Central memory CD8-positive, alpha-beta T cell (primary cell): Measurements from ENCODE around the gene OTOP2.

Experiments
- ATAC-seq: fragments of 150-1000 bp; cut with Tn5 transposase; replicated peaks from 2 replicates; pipeline ENCODE4 v1.10.0; 2022; ENCODE audit warnings: mild to moderate bottlenecking, moderate FRiP score, moderate number of reproducible peaks; ENCODE audit not compliant: poor library complexity, severe bottlenecking; ENCODE audit errors: extremely low read depth
- DNase-seq, 2 donors: peaks; one replicate each; pipeline ENCODE4 v3.0.0; 2021; ENCODE audit warnings: low spot score in 2 of 2
- H3K27ac Mint-ChIP-seq: one replicate; pipeline ENCODE4 v1.8.0; 2022; ENCODE audit warnings: low read depth, mild to moderate bottlenecking, moderate library complexity, mixed read lengths
- H3K27me3 Mint-ChIP-seq: one replicate; pipeline ENCODE4 v1.8.0; 2022; ENCODE audit warnings: mixed read lengths
- H3K36me3 Mint-ChIP-seq: one replicate; pipeline ENCODE4 v1.8.0; 2022; ENCODE audit warnings: mild to moderate bottlenecking, moderate library complexity, mixed read lengths; ENCODE audit not compliant: insufficient read depth
- H3K4me1 Mint-ChIP-seq: one replicate; pipeline ENCODE4 v1.8.0; 2022; ENCODE audit warnings: mixed read lengths
- H3K4me3 Mint-ChIP-seq: one replicate; pipeline ENCODE4 v1.8.0; 2022; ENCODE audit warnings: mild to moderate bottlenecking, moderate library complexity, mixed read lengths
- H3K9me3 Mint-ChIP-seq: one replicate; pipeline ENCODE4 v1.8.0; 2022; ENCODE audit warnings: mixed read lengths

Gene OTOP2

DNA sequence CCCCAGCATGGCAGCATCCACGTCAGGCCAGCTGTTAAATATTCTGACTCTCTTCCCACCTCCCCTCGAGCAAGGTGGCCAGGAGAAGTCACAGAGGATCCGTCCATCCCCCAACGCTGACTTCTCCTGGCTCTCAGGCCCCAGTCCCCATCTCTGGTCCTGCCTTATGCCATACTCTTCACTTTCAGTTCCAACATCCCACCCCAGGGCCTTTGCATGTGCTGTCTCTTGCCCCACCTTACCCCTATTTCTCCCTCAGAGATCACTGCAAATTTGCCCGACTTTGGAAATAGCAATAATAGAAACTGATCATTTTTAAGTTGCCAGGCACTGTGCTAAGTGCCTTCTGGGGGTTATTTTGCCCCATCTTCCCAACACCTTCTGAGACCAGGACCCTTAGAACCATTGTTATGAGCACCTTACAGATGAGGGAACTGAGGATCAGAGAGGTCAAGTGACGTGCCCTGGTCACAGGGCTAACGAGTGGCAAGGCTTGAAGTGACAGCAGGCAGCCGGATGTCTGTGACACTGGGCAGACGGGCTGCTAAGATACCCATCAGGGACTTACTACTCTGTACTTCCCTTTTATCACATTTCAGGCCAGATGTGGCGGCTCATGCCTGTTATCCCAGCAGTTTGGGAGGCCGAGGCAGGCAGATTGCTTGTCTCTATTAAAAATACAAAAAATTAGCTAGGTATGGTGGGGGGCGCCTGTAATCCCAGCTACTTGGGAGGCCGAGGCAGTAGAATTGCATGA lies 30.8 kb downstream of the OTOP2 start:
- Mint-ChIP-seq H3K36me3 (no peaks in the 10 kb centered on the region), H3K4me3 (no peak overlapping the region), H3K27me3 (no peaks in the 10 kb centered on the region), H3K9me3 (no peaks in the 10 kb centered on the region), H3K4me1 (peaks cover 6% of the 10 kb centered on the region), H3K27ac (no peak overlapping the region)
- no peak for DNase-seq
- no peak for ATAC-seq

DNA sequence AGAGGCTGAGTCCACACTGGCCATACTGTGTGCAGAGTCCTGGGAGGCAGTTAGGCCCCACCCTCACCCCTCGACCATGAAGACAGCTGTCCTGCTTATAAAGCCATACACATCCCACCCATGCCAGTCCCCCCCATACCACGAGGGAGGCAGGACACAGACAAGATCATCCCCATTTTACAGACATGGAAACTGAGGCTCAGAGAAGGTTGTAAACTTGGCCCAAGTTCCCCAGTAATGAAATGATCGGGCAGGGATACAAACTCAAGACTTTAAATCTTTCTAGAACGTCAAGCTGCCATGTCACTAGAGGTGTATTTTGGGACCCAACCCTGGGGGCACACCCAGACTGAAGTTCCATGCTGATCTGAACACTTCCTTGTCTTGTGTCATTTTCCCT lies 32.0 kb downstream of the OTOP2 start:
- no peak overlapping the region for H3K27ac Mint-ChIP-seq
- no peaks in the 10 kb centered on the region for H3K9me3 Mint-ChIP-seq
- H3K36me3 Mint-ChIP-seq, result no peaks in the 10 kb centered on the region
- peaks cover 6% of the 10 kb centered on the region for H3K4me1 Mint-ChIP-seq
- no peak overlapping the region for H3K4me3 Mint-ChIP-seq
- no peak for ATAC-seq
- no peak for DNase-seq
- H3K27me3 Mint-ChIP-seq, result no peaks in the 10 kb centered on the region

DNA sequence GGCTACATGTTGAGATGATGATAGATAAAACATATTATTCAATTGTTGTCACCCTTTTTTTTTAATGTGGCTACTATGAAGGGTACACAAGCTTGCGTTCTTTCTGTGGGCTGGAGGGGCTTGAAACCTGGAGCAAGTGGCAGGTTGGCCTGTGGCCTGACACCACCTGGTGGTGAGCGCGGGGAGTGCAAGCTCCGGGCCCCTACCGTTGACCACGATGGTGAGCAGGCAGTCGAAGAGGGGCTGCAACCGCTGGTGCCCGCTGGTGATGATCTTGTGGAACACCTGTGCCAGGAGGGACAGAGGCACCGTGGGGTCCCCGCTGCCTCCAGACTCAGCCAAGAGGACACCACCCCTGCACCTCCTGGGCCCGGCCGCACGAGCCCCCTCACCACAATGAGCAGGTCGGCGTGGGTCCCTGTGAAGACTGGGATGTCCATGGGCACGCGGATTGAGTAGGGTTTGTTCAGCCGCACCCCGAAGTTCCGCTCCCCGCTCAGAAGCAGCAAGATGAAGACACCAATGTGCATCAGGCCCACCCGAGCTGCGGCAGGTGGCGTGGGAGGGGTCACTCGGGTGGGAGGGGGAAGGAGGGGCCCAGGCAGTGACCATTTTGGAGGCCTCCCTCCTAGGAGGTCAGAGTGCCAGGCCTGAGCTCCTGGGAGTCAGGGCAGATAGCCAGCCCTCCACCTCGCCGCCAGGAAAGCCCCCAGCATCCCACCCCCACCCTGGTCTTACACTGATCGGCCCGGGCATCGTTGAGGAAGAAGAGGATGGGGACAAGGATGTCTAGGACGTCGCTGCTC lies 34.1 kb downstream of the OTOP2 start:
- Mint-ChIP-seq H3K27me3 (no peaks in the 10 kb centered on the region), H3K4me3 (no peak overlapping the region), H3K36me3 (no peaks in the 10 kb centered on the region), H3K4me1 (peaks cover 11% of the 10 kb centered on the region), H3K9me3 (no peaks in the 10 kb centered on the region), H3K27ac (no peak overlapping the region)
- DNase-seq (peak; percentile 64 to 81), ATAC-seq (no peak)

DNA sequence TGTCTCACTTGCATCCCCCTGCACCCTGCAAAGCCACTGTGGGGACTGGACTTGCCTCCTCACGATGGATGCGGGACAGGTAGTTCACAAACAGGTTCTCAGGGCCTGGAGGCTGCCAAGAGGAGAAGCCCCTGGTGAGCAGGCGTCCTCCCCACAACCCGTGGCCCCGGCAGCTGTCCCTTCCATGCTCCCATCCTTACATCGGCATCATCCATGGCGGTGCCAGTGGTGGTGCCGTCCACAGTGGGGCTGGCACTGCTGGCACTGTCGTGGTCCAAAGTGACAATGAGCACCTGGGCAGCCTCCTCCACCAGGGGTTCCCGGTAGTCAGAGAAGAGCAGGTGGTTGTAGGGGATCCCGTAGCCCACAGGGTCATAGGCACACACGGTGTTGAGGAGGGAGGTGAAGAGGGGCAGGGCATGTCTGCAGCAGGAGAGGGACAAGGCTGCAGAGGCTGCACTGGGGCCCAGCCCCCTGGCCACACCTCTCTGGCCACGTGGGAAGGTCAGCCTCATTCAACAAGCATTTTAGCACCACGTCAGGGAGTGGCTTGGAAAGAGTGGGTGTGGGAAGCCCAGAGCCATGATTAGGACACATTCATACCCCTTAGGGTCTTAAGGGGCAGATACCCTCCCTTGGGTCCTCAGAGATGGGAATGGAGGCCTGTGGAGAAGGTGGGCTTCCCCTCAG lies 35.9 kb downstream of the OTOP2 start:
- H3K27me3 Mint-ChIP-seq, result no peaks in the 10 kb centered on the region
- peaks cover 2% of the 10 kb centered on the region for H3K36me3 Mint-ChIP-seq
- DNase-seq (no peak), ATAC-seq (no peak)
- H3K4me1 Mint-ChIP-seq, result peaks cover 11% of the 10 kb centered on the region
- no peak overlapping the region for H3K4me3 Mint-ChIP-seq
- peak overlapping the region; percentile 52 for H3K27ac Mint-ChIP-seq
- no peaks in the 10 kb centered on the region for H3K9me3 Mint-ChIP-seq

- H3K27me3 Mint-ChIP-seq, result no peaks in the 10 kb centered on the region
- H3K4me1 Mint-ChIP-seq, result peaks cover 11% of the 10 kb centered on the region
- DNase-seq, result no peak
- H3K9me3 Mint-ChIP-seq, result no peaks in the 10 kb centered on the region
- H3K36me3 Mint-ChIP-seq, result peaks cover 2% of the 10 kb centered on the region
- peak; percentile 40 for ATAC-seq
- no peak overlapping the region for H3K4me3 Mint-ChIP-seq
- H3K27ac Mint-ChIP-seq, result no peak overlapping the region
Observed at GRCh38 chr17:74960570-74961342, 36.7 kb downstream of the OTOP2 start.

- DNase-seq (peak; percentile 71 to 82), ATAC-seq (peak; percentile 84)
- peaks cover 2% of the 10 kb centered on the region for H3K36me3 Mint-ChIP-seq
- no peaks in the 10 kb centered on the region for H3K27me3 Mint-ChIP-seq
- no peaks in the 10 kb centered on the region for H3K9me3 Mint-ChIP-seq
- peaks cover 11% of the 10 kb centered on the region for H3K4me1 Mint-ChIP-seq
- H3K4me3 Mint-ChIP-seq, result no peak overlapping the region
- no peak overlapping the region for H3K27ac Mint-ChIP-seq
Observed at GRCh38 chr17:74961657-74962350, 37.7 kb downstream of the OTOP2 start.

DNA sequence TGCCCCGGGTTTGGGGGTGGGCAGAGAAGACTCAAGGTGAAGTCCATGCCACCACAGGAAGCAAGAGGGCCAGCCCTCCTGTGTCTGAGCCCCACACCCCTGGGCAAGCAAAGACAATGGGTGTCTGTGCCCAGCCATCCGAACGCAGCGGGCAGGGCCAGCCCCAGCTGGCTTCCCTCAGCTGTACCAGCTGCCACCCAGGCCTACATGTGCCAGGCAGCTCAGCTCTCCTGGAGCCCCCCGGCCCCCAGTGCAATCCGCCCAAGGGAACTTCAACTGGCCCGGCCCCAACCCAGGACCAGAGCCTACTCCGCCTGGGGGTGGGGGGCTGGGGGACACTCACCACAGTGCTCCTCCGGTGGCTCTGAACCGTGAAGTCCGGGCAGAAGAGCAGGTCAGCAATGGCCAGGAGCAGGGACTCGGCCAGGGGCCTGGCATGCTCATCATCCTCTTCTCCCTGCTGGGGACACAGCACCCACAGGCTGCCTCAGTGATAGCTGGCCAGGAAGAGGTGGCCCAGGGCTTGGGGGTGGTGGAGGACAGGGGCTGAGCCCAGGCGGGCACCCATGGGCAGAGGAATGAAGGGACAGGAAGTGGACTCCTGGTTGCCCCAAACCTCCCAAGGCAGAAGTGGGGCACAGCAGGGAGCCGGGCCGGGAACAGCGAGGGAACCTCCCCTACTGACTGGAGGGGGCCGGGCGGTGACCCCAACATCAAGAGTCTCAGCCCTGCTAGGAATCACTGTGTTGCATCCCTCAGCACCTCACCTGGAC lies 38.7 kb downstream of the OTOP2 start:
- peaks cover 2% of the 10 kb centered on the region for H3K36me3 Mint-ChIP-seq
- H3K4me1 Mint-ChIP-seq, result peaks cover 11% of the 10 kb centered on the region
- H3K4me3 Mint-ChIP-seq, result no peak overlapping the region
- ATAC-seq (no peak), DNase-seq (no peak)
- no peak overlapping the region for H3K27ac Mint-ChIP-seq
- H3K9me3 Mint-ChIP-seq, result no peaks in the 10 kb centered on the region
- no peaks in the 10 kb centered on the region for H3K27me3 Mint-ChIP-seq

- no peaks in the 10 kb centered on the region for H3K9me3 Mint-ChIP-seq
- no peaks in the 10 kb centered on the region for H3K27me3 Mint-ChIP-seq
- no peak for DNase-seq
- H3K4me1 Mint-ChIP-seq, result peaks cover 11% of the 10 kb centered on the region
- no peak overlapping the region for H3K4me3 Mint-ChIP-seq
- H3K27ac Mint-ChIP-seq, result no peak overlapping the region
- peaks cover 2% of the 10 kb centered on the region for H3K36me3 Mint-ChIP-seq
- ATAC-seq, result no peak
Observed at GRCh38 chr17:74963656-74964055, 39.6 kb downstream of the OTOP2 start.

DNA sequence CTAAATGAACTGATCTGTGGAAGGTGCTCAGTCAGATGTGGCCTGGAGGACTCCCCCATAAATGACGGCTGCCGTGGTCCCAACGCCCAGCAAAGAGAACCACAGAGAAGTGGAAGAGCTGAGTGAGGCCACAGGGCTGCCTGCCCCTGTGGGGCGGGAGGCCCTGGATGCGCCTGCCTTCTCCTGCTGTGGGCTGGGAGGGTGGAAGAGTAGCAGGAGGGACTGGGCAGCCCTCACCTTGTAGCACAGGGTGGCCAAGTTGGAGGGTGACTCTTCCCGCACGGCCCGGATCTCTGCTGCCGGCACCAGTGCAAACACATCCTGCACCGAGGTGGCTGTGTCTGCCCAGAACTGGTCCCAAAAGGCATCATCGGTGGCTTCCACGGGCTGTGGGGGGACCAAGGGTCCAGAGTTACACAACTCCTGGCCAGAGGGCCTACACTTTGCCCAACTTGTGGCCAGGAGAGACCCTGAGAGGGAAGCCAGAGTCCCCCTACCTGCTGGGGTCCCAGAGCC lies 40.2 kb downstream of the OTOP2 start:
- Mint-ChIP-seq H3K27ac (no peak overlapping the region), H3K9me3 (no peaks in the 10 kb centered on the region), H3K4me1 (peaks cover 10% of the 10 kb centered on the region), H3K36me3 (peaks cover 2% of the 10 kb centered on the region), H3K4me3 (no peak overlapping the region), H3K27me3 (no peaks in the 10 kb centered on the region)
- ATAC-seq (no peak), DNase-seq (no peak)

DNA sequence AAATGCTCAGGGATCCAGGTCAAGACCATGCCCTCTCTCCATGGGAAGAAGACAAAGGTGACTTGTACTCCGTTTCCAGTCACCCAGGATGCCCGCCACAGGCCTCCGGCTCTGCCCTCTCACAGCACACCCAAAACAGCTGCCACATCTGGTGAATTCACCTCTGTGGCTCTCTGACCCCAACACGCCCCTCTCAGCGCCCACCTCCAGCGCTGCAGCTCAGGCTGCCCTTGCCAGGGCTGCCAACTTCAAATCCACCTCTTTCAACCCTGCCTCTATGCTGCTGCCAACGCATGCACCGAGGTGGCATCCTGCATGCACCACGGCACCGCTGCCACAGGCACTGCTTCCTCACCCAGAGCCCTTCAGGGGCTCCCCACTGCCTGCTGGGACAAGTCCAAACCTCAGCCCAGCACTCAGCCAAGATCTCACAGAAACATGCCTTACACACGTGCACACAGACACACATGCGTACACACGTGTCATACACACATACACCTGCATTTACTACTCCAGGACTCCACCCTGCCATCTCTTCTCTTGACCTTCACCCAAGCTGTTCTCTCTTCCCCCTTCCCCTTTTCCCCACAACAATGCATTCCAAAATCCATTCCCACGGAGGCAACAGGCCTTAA lies 41.0 kb downstream of the OTOP2 start:
- ATAC-seq (no peak), DNase-seq (no peak)
- H3K27me3 Mint-ChIP-seq, result no peaks in the 10 kb centered on the region
- peaks cover 5% of the 10 kb centered on the region for H3K4me1 Mint-ChIP-seq
- H3K4me3 Mint-ChIP-seq, result no peak overlapping the region
- H3K36me3 Mint-ChIP-seq, result peaks cover 2% of the 10 kb centered on the region
- no peak overlapping the region for H3K27ac Mint-ChIP-seq
- H3K9me3 Mint-ChIP-seq, result no peaks in the 10 kb centered on the region

DNA sequence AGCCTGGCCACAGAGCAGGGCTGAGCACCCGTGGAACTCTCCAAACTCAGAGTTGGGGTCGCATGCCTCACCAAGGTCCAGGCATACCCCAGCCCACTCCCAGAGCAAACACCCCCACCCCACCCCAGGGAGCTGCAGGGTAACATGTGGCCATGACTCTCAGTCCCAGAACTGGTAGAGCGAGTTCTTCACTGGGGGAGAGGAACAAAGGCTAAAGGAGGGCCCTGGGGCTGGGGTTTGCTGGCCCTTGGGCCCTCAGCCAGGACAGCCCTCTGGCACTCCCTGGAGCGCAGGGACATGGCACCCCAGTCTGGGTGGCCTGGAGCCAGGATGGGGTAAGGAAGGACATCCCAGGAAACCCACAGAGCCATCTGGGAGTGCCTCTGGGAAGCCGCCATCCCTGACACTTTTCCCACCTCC lies 44.3 kb downstream of the OTOP2 start:
- no peaks in the 10 kb centered on the region for H3K9me3 Mint-ChIP-seq
- H3K4me1 Mint-ChIP-seq, result peaks cover 7% of the 10 kb centered on the region
- no peak overlapping the region for H3K4me3 Mint-ChIP-seq
- peaks cover 5% of the 10 kb centered on the region for H3K36me3 Mint-ChIP-seq
- ATAC-seq, result no peak
- peaks cover 8% of the 10 kb centered on the region for H3K27me3 Mint-ChIP-seq
- DNase-seq, result no peak
- H3K27ac Mint-ChIP-seq, result no peak overlapping the region
